ENCODE measurements around the gene PUM1. TPM values are rescaled to one million over a fixed set of nuclear protein-coding genes. Genes with fewer than 3 reads are reported as not detected.

Gene PUM1
- total RNA-seq, 6 experiments from 2014 or later = 83.6 to 95.4 (median 90.8) TPM

DNA sequence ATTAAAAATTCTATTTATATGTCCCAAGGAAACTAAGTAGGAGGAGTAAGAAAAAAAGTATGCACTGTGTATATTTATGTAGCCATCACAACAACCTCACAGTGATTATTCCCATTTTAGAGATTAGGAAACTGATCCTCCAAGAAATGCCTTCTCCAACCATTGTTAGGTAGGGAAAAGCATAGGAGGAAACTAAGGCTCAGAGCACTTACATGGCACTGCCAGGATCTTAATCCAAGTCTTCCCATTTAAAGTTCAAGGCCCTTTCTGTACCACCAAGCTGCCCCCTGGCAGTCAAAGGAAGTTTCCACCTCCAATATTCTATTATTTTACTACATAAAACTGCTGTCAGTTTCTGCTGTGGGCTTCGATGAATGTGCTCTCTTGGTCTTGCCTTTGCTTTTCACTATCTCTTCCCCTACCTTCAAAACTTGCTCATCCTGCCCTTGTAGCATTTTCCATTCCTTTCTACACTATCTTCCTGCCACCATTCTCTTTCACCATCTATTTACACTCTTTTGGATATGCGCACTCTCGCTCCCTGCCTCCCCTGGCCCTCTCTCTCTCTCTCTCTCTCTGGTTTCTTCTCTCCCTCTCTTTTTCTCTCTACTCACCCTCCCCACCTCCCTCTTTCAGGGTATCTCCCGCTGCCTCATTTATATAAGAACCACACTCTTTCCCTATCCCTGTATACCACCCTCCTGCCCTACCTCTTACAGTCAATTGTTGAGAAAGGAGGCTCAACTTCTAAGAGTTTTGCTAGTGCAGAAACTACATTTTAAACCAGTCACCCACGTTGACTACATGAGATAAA, 34.0 kb downstream of the PUM1 start:
- Mint-ChIP-seq H3K27me3 (ENCODE audit: insufficient read depth) (peaks cover 1% of the 10 kb centered on the region; the same call in 1 of the 2 replicates), H3K9me3 (no peaks in the 10 kb centered on the region), H3K4me3 (no peak overlapping the region), H3K27ac (peak overlapping the region; percentile 12; the same call in 1 of the 2 replicates), H3K36me3 (ENCODE audit: low read depth) (peaks cover 23% of the 10 kb centered on the region), H3K4me1 (ENCODE audit: low read depth) (peaks cover 78% of the 10 kb centered on the region)
- DNase-seq = no peak
- TF ChIP-seq, protein P1, sequence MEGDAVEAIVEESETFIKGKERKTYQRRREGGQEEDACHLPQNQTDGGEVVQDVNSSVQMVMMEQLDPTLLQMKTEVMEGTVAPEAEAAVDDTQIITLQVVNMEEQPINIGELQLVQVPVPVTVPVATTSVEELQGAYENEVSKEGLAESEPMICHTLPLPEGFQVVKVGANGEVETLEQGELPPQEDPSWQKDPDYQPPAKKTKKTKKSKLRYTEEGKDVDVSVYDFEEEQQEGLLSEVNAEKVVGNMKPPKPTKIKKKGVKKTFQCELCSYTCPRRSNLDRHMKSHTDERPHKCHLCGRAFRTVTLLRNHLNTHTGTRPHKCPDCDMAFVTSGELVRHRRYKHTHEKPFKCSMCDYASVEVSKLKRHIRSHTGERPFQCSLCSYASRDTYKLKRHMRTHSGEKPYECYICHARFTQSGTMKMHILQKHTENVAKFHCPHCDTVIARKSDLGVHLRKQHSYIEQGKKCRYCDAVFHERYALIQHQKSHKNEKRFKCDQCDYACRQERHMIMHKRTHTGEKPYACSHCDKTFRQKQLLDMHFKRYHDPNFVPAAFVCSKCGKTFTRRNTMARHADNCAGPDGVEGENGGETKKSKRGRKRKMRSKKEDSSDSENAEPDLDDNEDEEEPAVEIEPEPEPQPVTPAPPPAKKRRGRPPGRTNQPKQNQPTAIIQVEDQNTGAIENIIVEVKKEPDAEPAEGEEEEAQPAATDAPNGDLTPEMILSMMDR (IDR thresholded peaks at IDR 0.05) = no peak

DNA sequence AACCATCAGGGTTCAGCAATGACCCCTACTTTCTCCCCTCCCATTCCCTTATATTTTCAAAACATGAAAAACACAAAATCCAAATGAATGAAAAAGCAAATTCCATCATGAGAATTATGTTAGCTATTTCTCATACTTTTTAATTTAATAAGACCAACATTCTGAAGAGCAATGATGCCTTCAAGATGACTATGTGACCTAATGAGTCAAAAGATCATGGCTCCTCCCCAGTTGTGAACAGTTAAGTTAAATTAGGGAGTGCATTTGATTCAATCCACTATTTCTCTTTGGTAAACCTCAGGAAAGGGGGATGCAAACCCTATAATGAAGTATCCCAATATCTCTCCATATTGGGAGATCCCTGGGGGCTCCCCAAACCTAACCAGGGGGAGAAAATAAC, 36.5 kb downstream of the PUM1 start:
- Mint-ChIP-seq H3K4me1 (ENCODE audit: low read depth) (peaks cover 79% of the 10 kb centered on the region), H3K27ac (peak overlapping the region; percentile 61), H3K27me3 (ENCODE audit: insufficient read depth) (peaks cover 1% of the 10 kb centered on the region; the same call in 1 of the 2 replicates), H3K9me3 (no peaks in the 10 kb centered on the region), H3K36me3 (ENCODE audit: low read depth) (peaks cover 33% of the 10 kb centered on the region), H3K4me3 (peak overlapping the region; percentile 64)
- TF ChIP-seq, protein P1 (IDR thresholded peaks at IDR 0.05) = no peak
- no peak for DNase-seq

DNA sequence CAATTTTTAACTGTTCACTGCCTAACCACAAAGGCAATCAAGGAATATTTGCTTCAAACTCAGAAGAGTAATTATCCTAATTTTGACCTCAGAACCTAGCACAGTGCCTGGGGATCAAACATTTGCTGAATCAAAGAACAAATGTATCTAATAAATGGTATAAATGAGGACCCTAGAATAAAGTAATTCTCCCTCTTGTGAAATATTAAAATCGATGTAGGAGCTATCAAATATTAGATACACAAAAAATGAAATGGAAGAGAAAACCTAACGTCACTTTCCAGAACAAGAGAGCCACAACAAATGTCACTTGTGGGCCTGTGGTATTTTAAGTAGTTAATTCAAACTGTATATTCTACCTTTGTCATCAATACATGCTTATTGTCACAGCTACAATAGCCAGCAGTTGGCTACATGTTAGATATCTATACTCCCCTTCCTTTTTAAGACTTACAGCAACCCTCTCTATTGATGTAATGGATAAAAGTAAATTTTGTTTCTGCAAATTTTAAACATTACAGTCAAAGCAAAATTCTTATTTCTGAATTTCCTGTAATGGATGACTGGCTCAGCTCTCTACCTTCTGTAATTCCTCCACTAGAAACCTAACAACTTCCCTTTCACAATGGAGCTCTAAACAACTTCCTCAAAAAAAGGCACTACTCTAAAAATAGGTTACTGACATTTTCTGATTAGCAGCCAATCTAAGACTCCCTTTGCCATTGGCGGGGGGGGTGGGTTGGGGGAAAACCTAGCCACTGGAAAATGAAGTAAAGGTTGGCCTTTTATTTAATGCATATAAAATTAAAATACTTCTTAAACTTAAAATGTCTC, 37.6 kb downstream of the PUM1 start:
- DNase-seq = no peak
- peaks cover 74% of the 10 kb centered on the region for H3K4me1 Mint-ChIP-seq (ENCODE audit: low read depth)
- H3K36me3 Mint-ChIP-seq (ENCODE audit: low read depth) = peaks cover 34% of the 10 kb centered on the region
- TF ChIP-seq, protein P1 (IDR thresholded peaks at IDR 0.05) = no peak
- no peaks in the 10 kb centered on the region for H3K9me3 Mint-ChIP-seq
- H3K27me3 Mint-ChIP-seq (ENCODE audit: insufficient read depth) = peaks cover 1% of the 10 kb centered on the region; the same call in 1 of the 2 replicates
- peak overlapping the region; percentile 24; the same call in 1 of the 2 replicates for H3K4me3 Mint-ChIP-seq
- H3K27ac Mint-ChIP-seq = peak overlapping the region; percentile 36

DNA sequence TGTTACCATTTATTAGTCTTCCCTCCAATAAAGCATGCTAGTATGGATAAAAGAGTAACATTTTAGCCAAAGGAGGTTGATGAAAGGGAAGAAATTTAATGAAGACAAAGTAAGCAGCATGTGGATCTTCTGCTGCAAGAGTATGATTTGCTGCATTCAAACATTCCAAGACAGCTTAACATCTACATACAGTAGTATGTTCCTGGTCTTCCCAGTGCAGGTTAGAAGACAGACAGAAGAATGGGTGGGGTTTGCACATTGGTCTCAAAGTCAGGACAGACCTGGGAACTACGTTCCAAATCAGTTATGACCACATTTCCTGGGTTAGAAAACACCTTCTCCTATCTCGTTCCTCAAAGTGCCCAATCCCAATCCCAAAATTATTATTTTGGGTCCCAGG, 43.3 kb downstream of the PUM1 start:
- Mint-ChIP-seq H3K9me3 (no peaks in the 10 kb centered on the region), H3K4me1 (ENCODE audit: low read depth) (peaks cover 64% of the 10 kb centered on the region), H3K27me3 (ENCODE audit: insufficient read depth) (no peaks in the 10 kb centered on the region), H3K4me3 (no peak overlapping the region), H3K27ac (no peak overlapping the region), H3K36me3 (ENCODE audit: low read depth) (peaks cover 23% of the 10 kb centered on the region)
- TF ChIP-seq, protein P1 (IDR thresholded peaks at IDR 0.05) = no peak
- no peak for DNase-seq

DNA sequence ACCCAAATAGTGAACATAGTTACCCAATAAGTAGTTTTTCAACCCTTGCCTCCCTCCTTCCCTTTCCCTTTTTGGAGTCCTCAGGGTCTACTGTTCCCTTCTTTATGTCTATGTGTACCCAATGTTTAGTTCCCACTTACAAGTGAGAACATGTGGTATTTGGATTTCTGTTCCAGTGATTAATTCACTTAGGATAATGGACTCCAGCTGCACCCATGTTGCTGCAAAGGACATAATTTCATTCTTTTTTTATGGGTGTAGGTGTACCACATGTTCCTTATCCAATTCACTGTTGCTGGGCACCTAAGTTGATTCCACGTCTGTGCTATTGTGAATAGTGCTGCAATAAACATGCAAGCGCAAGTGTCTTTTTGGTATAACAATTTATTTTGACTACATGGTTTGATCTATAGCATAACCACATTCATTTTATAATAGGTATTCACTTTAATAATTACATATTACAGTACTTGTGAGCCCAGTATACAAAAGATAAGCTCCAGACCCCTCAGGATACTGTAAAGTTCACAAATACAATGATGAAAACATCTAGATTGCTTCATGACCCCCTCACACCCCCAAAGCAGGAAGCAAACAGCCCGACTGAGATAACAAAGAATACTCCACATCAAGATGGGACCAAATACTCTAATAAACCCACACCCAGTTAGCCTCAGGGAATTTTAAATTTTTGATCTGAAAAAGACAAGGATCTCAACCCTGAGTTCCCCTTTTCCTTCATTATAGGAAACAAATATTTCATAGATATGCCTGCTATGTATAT, 45.3 kb downstream of the PUM1 start:
- Mint-ChIP-seq H3K4me3 (no peak overlapping the region), H3K27me3 (ENCODE audit: insufficient read depth) (no peaks in the 10 kb centered on the region), H3K4me1 (ENCODE audit: low read depth) (peaks cover 56% of the 10 kb centered on the region), H3K36me3 (ENCODE audit: low read depth) (peaks cover 14% of the 10 kb centered on the region), H3K27ac (peak overlapping the region; percentile 15), H3K9me3 (no peaks in the 10 kb centered on the region)
- TF ChIP-seq, protein P1 (IDR thresholded peaks at IDR 0.05) = no peak
- no peak for DNase-seq

All from HFFc6 (cell line).